Retinal pigment epithelial cell (primary cell): ENCODE measurements around the gene RAP1GAP.

Experiments used
- DNase-seq: peaks from one replicate; pipeline ENCODE4 v3.0.0-alpha.2; 2010; ENCODE audit warnings: low read depth
- H3K4me3 ChIP-seq: 2 replicates; pipeline ENCODE4 v1.5.1; 2011; ENCODE audit warnings: mild to moderate bottlenecking, low read length, control low read depth, moderate library complexity
- TF ChIP-seq, protein P1 (sequence below): conservative IDR thresholded peaks from 2 replicates; pipeline ENCODE4 v1.5.1; 2011; ENCODE audit warnings: low read depth, low read length, control low read depth, inconsistent platforms

The RAP1GAP gene

DNA sequence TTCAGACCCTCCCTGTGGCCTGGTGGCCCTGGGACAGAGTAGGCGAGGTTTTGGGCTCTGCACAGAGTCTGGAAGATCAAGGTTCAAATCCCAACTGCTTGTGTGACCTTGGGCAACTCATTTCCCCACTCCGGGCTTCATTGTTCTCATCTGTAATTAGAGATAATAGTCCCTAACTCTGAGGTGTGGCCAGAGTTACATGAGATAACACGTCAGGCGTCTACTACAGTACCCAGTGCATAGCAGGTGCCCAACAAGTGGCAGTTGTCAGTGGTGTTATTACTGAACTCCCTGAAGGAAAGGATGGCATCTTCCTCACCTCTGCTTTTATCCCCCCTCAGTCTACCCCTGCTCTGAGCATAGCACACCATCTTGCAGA is 20.8 kb downstream of the RAP1GAP start:
- H3K4me3 ChIP-seq: no peak overlapping the region
- TF ChIP-seq, protein P1, sequence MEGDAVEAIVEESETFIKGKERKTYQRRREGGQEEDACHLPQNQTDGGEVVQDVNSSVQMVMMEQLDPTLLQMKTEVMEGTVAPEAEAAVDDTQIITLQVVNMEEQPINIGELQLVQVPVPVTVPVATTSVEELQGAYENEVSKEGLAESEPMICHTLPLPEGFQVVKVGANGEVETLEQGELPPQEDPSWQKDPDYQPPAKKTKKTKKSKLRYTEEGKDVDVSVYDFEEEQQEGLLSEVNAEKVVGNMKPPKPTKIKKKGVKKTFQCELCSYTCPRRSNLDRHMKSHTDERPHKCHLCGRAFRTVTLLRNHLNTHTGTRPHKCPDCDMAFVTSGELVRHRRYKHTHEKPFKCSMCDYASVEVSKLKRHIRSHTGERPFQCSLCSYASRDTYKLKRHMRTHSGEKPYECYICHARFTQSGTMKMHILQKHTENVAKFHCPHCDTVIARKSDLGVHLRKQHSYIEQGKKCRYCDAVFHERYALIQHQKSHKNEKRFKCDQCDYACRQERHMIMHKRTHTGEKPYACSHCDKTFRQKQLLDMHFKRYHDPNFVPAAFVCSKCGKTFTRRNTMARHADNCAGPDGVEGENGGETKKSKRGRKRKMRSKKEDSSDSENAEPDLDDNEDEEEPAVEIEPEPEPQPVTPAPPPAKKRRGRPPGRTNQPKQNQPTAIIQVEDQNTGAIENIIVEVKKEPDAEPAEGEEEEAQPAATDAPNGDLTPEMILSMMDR: no peak
- no peak for DNase-seq

DNA sequence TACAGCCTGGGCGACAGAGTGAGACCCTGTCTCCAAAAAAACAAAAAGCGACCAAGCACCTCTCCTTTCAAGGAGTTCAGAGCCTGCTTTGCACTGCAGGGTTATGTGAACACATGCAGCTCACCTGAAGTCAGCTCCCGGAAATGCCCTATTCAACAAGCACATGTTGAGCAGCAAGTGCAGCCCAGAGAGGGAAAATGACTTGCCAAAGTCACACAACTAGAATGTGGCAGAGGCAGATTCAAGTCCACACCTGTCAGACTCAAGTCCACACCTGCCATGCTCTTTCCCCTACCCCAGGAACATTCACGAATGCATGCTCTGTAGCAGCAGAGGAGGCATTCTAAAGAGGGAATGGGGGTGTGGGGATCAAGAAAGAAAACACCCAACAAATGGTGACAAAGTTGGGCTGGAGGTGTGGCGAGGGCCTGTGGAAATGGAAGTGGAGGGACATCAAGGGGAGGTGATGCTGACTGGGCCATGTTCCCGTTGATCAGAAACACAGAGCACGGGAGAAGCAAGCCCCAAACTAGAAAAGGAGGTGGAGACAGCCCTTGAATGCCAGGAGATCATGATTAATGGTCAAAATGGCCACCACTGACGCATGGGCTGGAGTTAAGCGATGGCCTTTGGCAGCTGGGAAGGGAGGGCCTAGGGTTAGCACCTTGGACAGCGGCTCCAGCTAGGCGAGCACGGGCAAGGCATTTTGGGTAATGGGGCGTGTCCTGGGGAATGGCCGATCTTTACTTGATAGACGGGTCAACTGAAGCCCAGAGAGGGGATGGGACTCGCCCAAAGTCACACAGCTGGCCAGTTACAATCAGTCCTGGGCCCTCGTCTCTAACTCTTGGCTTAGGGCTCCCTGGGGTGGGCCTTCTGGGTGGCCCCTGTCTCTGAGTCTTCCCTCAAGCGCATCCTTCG is 21.5 kb downstream of the RAP1GAP start:
- H3K4me3 ChIP-seq: no peak overlapping the region
- DNase-seq: no peak
- TF ChIP-seq, protein P1: no peak

DNA sequence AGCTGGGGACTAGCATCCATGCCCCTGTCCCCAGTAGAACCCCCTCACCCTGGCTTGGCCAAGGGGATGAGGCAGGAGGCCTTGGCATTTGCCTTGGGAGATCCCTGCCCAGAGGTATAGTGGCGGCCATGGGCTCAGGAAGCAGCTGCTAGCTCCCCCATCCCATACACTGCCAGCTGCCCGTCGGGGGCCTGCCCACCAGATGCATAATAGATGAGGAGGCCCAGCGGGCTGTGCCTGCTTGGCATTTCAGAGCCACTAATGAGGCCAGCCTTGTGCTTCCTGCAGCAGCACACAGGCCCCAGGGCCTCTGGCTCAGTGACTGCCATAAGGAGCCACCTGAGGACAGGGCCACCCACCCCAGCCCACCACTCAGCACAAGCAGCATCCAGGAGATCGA is 23.6 kb downstream of the RAP1GAP start:
- H3K4me3 ChIP-seq: no peak overlapping the region
- DNase-seq: no peak
- TF ChIP-seq, protein P1: no peak

DNA sequence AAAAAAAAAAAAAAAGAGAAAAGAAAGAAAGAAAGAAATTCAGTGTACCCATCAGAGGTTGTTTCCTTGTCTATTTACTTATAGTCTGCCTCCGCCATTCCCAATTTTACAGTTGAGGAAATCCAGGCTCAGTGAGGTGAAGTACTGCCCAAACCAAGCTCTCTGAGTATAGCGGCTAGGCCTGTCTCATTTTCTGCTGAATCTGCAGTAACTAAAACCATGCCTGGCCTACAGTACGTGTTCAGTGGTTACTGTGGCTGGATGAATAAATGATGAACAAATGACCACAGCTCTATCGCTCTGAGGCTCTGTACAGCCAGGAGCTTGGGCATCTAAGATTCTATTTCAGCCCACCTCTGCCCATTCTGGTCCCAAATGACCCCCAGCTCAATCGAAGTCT is 24.3 kb downstream of the RAP1GAP start:
- TF ChIP-seq, protein P1: no peak
- no peak for DNase-seq
- no peak overlapping the region for H3K4me3 ChIP-seq

DNA sequence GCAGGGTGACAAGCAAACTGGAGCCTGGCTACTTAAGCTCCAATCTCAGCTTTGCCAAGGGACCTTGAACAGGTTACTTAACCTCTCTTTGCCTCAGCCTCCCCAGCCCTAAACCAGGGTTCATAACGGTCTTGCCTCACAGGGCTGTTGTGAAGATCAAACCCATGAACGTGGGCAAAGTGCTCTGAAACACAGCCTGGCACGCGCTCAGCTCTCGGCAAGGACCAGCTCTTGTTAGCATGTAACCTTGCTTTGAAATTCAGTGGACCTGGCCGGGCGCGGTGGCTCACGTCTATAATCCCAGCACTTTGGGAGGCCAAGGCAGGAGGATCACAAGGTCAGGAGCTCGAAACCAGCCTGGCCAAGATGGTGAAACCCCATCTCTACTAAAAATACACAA is 24.8 kb downstream of the RAP1GAP start:
- TF ChIP-seq, protein P1: no peak

DNA sequence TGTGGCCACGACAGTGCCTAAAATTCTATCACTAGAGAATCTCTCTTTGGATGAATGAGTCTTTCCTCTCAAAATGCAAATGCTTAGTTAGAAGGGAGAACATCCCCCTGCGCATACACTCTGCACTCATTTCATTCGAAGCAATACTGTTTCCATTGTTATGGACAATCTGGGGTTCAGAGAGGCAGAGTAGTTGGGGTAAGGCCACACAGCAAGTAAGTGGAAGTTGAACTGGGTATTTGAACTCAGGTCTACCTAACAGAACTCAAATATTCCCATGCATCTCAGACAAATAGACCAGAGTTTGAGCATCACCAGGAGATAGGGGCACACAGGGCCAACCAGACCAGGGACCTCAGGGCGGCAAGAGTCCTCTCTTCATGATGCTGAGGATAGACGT is 25.5 kb downstream of the RAP1GAP start:
- no peak for DNase-seq
- H3K4me3 ChIP-seq: no peak overlapping the region

More for the DNA sequence above, 24.8 kb downstream of the RAP1GAP start:
- H3K4me3 ChIP-seq: no peak overlapping the region
- DNase-seq: no peak

More for the DNA sequence above, 25.5 kb downstream of the RAP1GAP start:
- TF ChIP-seq, protein P1: no peak
